HepG2 (cell line): ENCODE measurements around the gene RTP2. TPM values are rescaled to one million over a fixed set of nuclear protein-coding genes. Genes with fewer than 3 reads are reported as not detected.

Experiments
- ATAC-seq: fragments of 200-7000 bp; cut with Tn5 transposase; 3 replicates; pipeline ENCODE4 v1.9.1; 2020; ENCODE audit warnings: mild to moderate bottlenecking, moderate library complexity
- BruUV-seq: library from RNA; stranded (reverse); fragments of 400-500 nt; replicated peaks from 2 replicates; lab custom pipeline; 2021; lab: Mats Ljungman, UMichigan
- CTCF ChIA-PET: fragments of 300-600 bp; formaldehyde crosslinking; extraction: SDS; loops from one replicate; lab custom pipeline; 2021; ENCODE audit warnings: low total read pairs, inconsistent platforms, low intra/inter-chr PET ratio; lab: Yijun Ruan, JAX
- POLR2A ChIA-PET: fragments of 350-600 bp; sonication (Branson Sonifier 250); formaldehyde crosslinking; loops from one replicate; lab custom pipeline; 2020; ENCODE audit warnings: antibody characterized with exemption, inconsistent platforms; lab: Yijun Ruan, JAX
- DNase-seq: peaks from one replicate; pipeline ENCODE4 v3.0.0-alpha.2; 2015; ENCODE audit warnings: low spot score
- FAIRE-seq: peaks from 3 replicates; lab custom pipeline; 2011; peaks lifted over from hg19 to GRCh38; lab: Jason Lieb, UNC
- H2AFZ ChIP-seq: one replicate; pipeline ENCODE4 v1.6.1; 2011; ENCODE audit warnings: low read length, inconsistent platforms
- H3K27ac ChIP-seq: fragments of 300-600 bp; 3 replicates; pipeline ENCODE4 v1.8.0; 2011; ENCODE audit warnings: mixed run types, mild to moderate bottlenecking, mixed read lengths, low read length, inconsistent platforms; ENCODE audit not compliant: insufficient read depth; ENCODE audit errors: extremely low read length
- H3K27me3 ChIP-seq, 2 experiments: fragments of 200-600 bp in 1 of 2; 2 replicates in 1 of 2; 3 replicates in 1 of 2; pipeline versions ENCODE4 v1.6.0 to v1.8.0; 2011; ENCODE audit warnings: low read length in 2 of 2, mild to moderate bottlenecking in 2 of 2, moderate library complexity in 2 of 2, inconsistent platforms in 1 of 2; ENCODE audit not compliant: insufficient read depth in 2 of 2, control insufficient read depth in 1 of 2
- H3K36me3 ChIP-seq, 2 experiments: fragments of 200-600 bp in 1 of 2; replicated peaks in 1 of 2; 2 replicates in 1 of 2; 3 replicates in 1 of 2; pipeline versions ENCODE4 v1.5.1 to v1.8.0; 2011; ENCODE audit warnings: low read length in 2 of 2, inconsistent platforms in 1 of 2; ENCODE audit not compliant: insufficient read depth in 2 of 2, control insufficient read depth in 1 of 2
- H3K4me1 ChIP-seq: 2 replicates; pipeline ENCODE4 v1.5.1; 2012; ENCODE audit warnings: low read length, inconsistent platforms; ENCODE audit not compliant: insufficient read depth
- H3K4me2 ChIP-seq: 2 replicates; pipeline ENCODE4 v1.6.0; 2011; ENCODE audit warnings: low read depth, low read length, inconsistent platforms
- H3K4me3 ChIP-seq, 3 experiments: fragments of 200-600 bp in 1 of 3; sonication (generic), shearing (Covaris generic) in 1 of 3; replicated peaks in 1 of 3; 2 replicates each; pipeline ENCODE4 v1.5.1; 2011 to 2016; ENCODE audit warnings: low read length in 3 of 3, inconsistent platforms in 2 of 3, low read depth in 2 of 3, mild to moderate bottlenecking in 2 of 3, control low read depth in 1 of 3, mixed read lengths in 1 of 3; ENCODE audit not compliant: insufficient read depth in 1 of 3
- H3K79me2 ChIP-seq: one replicate; pipeline ENCODE4 v1.6.1; 2011; ENCODE audit warnings: low read length, inconsistent platforms; ENCODE audit not compliant: insufficient read depth
- H3K9ac ChIP-seq: 2 replicates; pipeline ENCODE4 v1.6.0; 2011; ENCODE audit warnings: mild to moderate bottlenecking, low read depth, low read length, inconsistent platforms; ENCODE audit not compliant: insufficient read depth
- H3K9me3 ChIP-seq: 2 replicates; pipeline ENCODE4 v1.5.1; 2012; ENCODE audit warnings: mild to moderate bottlenecking, low read length
- H4K20me1 ChIP-seq: 2 replicates; pipeline ENCODE4 v1.6.0; 2011; ENCODE audit warnings: inconsistent platforms, mild to moderate bottlenecking, low read length, moderate library complexity; ENCODE audit not compliant: insufficient read depth
- AGO2 ChIP-seq: fragments of 200-400 bp; formaldehyde crosslinking; optimal IDR thresholded peaks from 2 replicates; pipeline ENCODE3; 2017; ENCODE audit warnings: mild to moderate bottlenecking, low read depth, low read length, moderate library complexity
- RBM22 ChIP-seq: fragments of 200-400 bp; formaldehyde crosslinking; optimal IDR thresholded peaks from 2 replicates; pipeline ENCODE3; 2017; ENCODE audit warnings: mild to moderate bottlenecking, low read length, moderate library complexity
- ZNF441 ChIP-seq: sonication (generic); formaldehyde crosslinking; IDR thresholded peaks from 2 replicates; pipeline ENCODE4 v1.7.0; 2021; ENCODE audit warnings: missing genetic modification reagents, borderline replicate concordance
- ZNF460 ChIP-seq: sonication (generic); formaldehyde crosslinking; IDR thresholded peaks from 2 replicates; pipeline ENCODE4 v1.5.1; 2020; ENCODE audit warnings: missing genetic modification reagents, mild to moderate bottlenecking, borderline replicate concordance
- ZNF790 ChIP-seq: sonication (generic); formaldehyde crosslinking; IDR thresholded peaks from 2 replicates; pipeline ENCODE4 v1.8.0; 2022; ENCODE audit warnings: missing genetic modification reagents, mild to moderate bottlenecking, borderline replicate concordance
- WGBS: methylation state at CpG from one replicate; pipeline ENCODE4 v1.1.6; 2017; ENCODE audit warnings: low lambda C conversion rate; 5-methylcytosine and 5-hydroxymethylcytosine counted together
- in situ Hi-C: cut with HindIII; loops from 2 replicates; pipeline ENCODE4 v1.10.0; 2017; ENCODE audit warnings: low pct_unique_long_range_greater_than_20kb; ENCODE audit not compliant: extremely low pct_ligation_motif_present
- intact Hi-C: fragments of 100-400 bp; cut with micrococcal nuclease; formaldehyde crosslinking; loops from one replicate; pipeline ENCODE4 v1.10.0; 2022; ENCODE audit not compliant: unreplicated experiment
- polyA plus RNA-seq, 8 experiments: library from polyadenylated mRNA; depleted of rRNA in 3 of 8; stranded (reverse) in 7 of 8; unstranded in 1 of 8; fragments of >200 nt; fragmentation: Illumina TruSeq in 4 of 8; extraction: Trizol in 4 of 8; gene quantifications; 2 replicates each; pipeline versions ENCODE4 v1.2.1 to v1.2.3, GENCODE V29; 2011 to 2016; ENCODE audit warnings: low read depth in 4 of 8, missing spikeins in 1 of 8, mixed read lengths in 1 of 8; ENCODE audit not compliant: insufficient read depth in 1 of 8
- total RNA-seq, 5 experiments: library from RNA; depleted of rRNA; stranded (reverse); fragments of >200 nt; fragmentation: Illumina TruSeq; extraction: Trizol; gene quantifications; 2 replicates each; pipeline ENCODE4 v1.2.3, GENCODE V29; 2016; ENCODE audit warnings: low read depth in 1 of 5

Gene RTP2
- total and polyA plus RNA-seq, 2 of the 13 experiments (the other 11 are each of a cell fraction or from before 2014, with no cell fraction given): not detected

- 100% methylated on average over 3 of the region's 3 CpGs for WGBS
- Histone ChIP-seq H2AFZ (no peak overlapping the region), H4K20me1 (peaks cover 78% of the 10 kb centered on the region), H3K9me3 (no peaks in the 10 kb centered on the region), H3K79me2 (peaks cover 70% of the 10 kb centered on the region), H3K27ac (no peak overlapping the region), H3K4me1 (peaks cover 53% of the 10 kb centered on the region), H3K27me3 (no peaks in the 10 kb centered on the region), H3K36me3 (peaks cover 20 to 48% of the 10 kb centered on the region in 2 experiments), H3K9ac (no peak overlapping the region), H3K4me3 (no peak overlapping the region), H3K4me2 (no peak overlapping the region)
- CTCF ChIA-PET: no interaction called here
- ATAC-seq: no peak
- POLR2A ChIA-PET: interaction anchor here (0.5 to 0.9 kb wide), 3 partner anchors 10 to 464 kb away, joined by 3 to 4 read pairs (median 3); partner anchors contain the start of gene BCL6
- no peak for FAIRE-seq
- intact Hi-C loops (loop anchor here (5.0 kb wide), 1 partner anchor 1102 kb away; no protein-coding TSS in a partner anchor), in situ Hi-C loops (loop anchor here (25.0 kb wide), 3 partner anchors 677 to 1002 kb away; no protein-coding TSS in a partner anchor)
- TF ChIP-seq RBM22 (peak; percentile 62), ZNF790 (no peak)
- DNase-seq: no peak
- BruUV-seq: no TSS peak
These were observed 33.0 kb upstream of the RTP2 start for GRCh38 chr3:187735383-187735782.

DNA sequence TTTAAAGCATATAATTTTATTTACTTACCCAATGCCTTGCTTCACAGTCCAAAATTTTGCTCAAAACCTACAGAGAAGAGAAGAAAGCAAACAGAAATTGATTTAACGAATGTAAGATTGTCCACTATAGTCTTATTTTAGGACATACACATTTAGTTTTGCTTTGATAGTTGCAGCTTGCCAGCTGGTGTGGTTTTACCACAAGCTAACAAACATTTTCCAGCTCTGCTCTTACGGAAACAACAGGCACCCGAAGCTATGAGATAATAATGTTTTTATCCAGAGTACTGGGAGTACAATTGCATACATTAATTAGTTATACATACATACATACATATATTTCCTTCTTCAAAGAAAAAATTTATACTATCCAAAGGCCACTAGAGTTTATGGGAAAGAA lies 32.5 kb upstream of the RTP2 start:
- TF ChIP-seq AGO2 (peak; percentile 22), ZNF441 (no peak), ZNF460 (no peak)
- Histone ChIP-seq H3K4me2 (no peak overlapping the region), H4K20me1 (peaks cover 73% of the 10 kb centered on the region), H3K9me3 (no peaks in the 10 kb centered on the region), H3K27me3 (no peaks in the 10 kb centered on the region), H3K36me3 (peaks cover 22 to 53% of the 10 kb centered on the region in 2 experiments), H3K27ac (no peak overlapping the region), H3K4me3 (no peak overlapping the region), H3K9ac (no peak overlapping the region), H2AFZ (no peak overlapping the region), H3K79me2 (peaks cover 65% of the 10 kb centered on the region), H3K4me1 (peaks cover 48% of the 10 kb centered on the region)
- no peak for DNase-seq
- ChIA-PET POLR2A (no interaction called here), CTCF (no interaction called here)
- no TSS peak for BruUV-seq
- ATAC-seq: no peak
- no peak for FAIRE-seq
- 96% methylated on average over 3 of the region's 3 CpGs for WGBS
- intact Hi-C loops: loop anchor here (5.0 kb wide), 1 partner anchor 1102 kb away; no protein-coding TSS in a partner anchor
- in situ Hi-C loops: loop anchor here (25.0 kb wide), 3 partner anchors 677 to 1002 kb away; no protein-coding TSS in a partner anchor
